HCT116 (cell line): ENCODE results near the gene OR52B6.

Experiments
- CTCF ChIP-seq, 3 experiments: fragments of 200-600 bp in 1 of 3; sonication (generic) in 1 of 3; IDR thresholded peaks in 2 of 3; conservative IDR thresholded peaks in 1 of 3; 2 replicates each; pipeline ENCODE4 v1.5.1; 2012 to 2017; ENCODE audit warnings: low read depth in 2 of 3, low read length in 2 of 3, antibody characterized with exemption in 1 of 3, borderline replicate concordance in 1 of 3, control low read depth in 1 of 3, mild to moderate bottlenecking in 1 of 3, mixed read lengths in 1 of 3, mixed run types in 1 of 3, moderate library complexity in 1 of 3; ENCODE audit not compliant: insufficient read depth in 1 of 3
- EZH2 ChIP-seq: fragments of 200-600 bp; sonication (generic); IDR thresholded peaks from 2 replicates; pipeline ENCODE4 v1.6.1; 2017; ENCODE audit warnings: antibody characterized with exemption, mixed run types
- POLR2A ChIP-seq: IDR thresholded peaks from 2 replicates; pipeline ENCODE4 v1.7.0; 2011; ENCODE audit warnings: borderline replicate concordance; ENCODE audit not compliant: insufficient read depth, insufficient read length; ENCODE audit errors: extremely low read depth
- POLR2AphosphoS5 ChIP-seq: IDR thresholded peaks from 2 replicates; pipeline ENCODE4 v1.6.1; 2011; ENCODE audit warnings: mild to moderate bottlenecking, low read depth, low read length, moderate library complexity

- TF ChIP-seq EZH2 (no peak), CTCF (IDR thresholded peaks at IDR 0.05 in 2 of 3, conservative IDR thresholded peaks at IDR 0.05 in 1 of 3; ENCODE audit: borderline replicate concordance in 1 of 3, insufficient read depth in 1 of 3, low read depth in 2 of 3, low read length in 2 of 3) (no peak), POLR2AphosphoS5 (no peak), POLR2A (no peak)
These were observed 29.8 kb downstream of the OR52B6 start for GRCh38 chr11:5610446-5610845.
